ENCODE data around the gene ZIK1. TPM values are rescaled to one million over a fixed set of nuclear protein-coding genes. Genes with fewer than 3 reads are reported as not detected.
A peak's percentile ranks its signal among the peaks of the same experiment; 100 is the strongest.

The ZIK1 gene
- total and polyA plus RNA-seq, 2 experiments from 2014 or later, result 10.3 to 40.5 TPM

DNA sequence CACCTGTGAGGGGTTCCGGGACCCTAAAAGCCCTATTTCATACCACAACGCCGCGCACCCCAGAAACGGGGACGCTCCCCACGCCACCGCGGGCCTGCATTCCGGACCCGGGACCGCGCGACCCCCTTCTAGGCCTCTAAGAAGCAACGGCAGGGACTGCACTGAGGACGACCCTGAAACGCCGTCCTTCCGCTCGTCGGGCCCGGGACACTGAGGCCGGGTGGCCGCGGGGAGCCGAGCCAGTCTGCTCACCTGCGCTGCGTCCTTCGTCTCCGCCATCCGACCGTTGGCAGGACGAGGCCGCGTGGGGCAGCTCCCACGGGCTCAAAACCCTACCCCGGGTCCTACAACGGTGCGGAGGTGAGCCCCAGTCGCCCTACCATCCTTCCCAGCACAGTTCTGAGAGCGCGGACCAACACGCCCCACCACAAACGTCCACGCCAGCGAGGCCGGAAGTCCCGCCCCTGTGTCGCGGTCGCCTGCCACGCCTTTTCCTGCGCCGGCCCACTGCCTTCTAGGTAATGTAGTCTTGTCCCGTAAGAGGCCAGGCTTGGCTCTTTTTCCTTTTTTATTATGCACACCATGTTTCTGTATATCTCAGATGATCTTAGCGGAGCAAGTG is 24.4 kb upstream of the ZIK1 start, which contains the start of gene ZNF550:
Gene ZNF550, minus strand, starts transcription at position 460 of the 622 bp plus-strand sequence. Its CDS starts 181 bp downstream, at position 279.
- Histone ChIP-seq H3K4me3 (peak within 1 kb of the TSS; percentile 96), H3F3A (replicated peaks; ENCODE audit: low read depth) (no peaks in the 10 kb centered on the region), H3K4me2 (peak within 1 kb of the TSS; percentile 96), H3K27me3 (ENCODE audit: insufficient read depth) (no peaks in the 10 kb centered on the region), H3K9me2 (ENCODE audit: insufficient read depth) (peaks cover 8% of the 10 kb centered on the region; the same call in 1 of the 2 replicates), H3K4me1 (ENCODE audit: insufficient read depth) (peaks cover 6% of the 10 kb centered on the region), H3K27ac (ENCODE audit: low read depth) (peak within 1 kb of the TSS; percentile 69; the same call in 1 of the 2 replicates), H2AFZ (peak within 1 kb of the TSS; percentile 99), H4K20me1 (replicated peaks; ENCODE audit: insufficient read depth) (peaks cover 4% of the 10 kb centered on the region), H3K36me3 (ENCODE audit: insufficient read depth) (peaks cover 18% of the 10 kb centered on the region; the same call in 1 of the 2 replicates), H3K79me2 (replicated peaks; ENCODE audit: insufficient read depth) (peaks cover 22% of the 10 kb centered on the region)
- DNase-seq (ENCODE audit: low spot score) (peak; percentile 91), ATAC-seq (peak; percentile 98)
- TF ChIP-seq, protein P1, sequence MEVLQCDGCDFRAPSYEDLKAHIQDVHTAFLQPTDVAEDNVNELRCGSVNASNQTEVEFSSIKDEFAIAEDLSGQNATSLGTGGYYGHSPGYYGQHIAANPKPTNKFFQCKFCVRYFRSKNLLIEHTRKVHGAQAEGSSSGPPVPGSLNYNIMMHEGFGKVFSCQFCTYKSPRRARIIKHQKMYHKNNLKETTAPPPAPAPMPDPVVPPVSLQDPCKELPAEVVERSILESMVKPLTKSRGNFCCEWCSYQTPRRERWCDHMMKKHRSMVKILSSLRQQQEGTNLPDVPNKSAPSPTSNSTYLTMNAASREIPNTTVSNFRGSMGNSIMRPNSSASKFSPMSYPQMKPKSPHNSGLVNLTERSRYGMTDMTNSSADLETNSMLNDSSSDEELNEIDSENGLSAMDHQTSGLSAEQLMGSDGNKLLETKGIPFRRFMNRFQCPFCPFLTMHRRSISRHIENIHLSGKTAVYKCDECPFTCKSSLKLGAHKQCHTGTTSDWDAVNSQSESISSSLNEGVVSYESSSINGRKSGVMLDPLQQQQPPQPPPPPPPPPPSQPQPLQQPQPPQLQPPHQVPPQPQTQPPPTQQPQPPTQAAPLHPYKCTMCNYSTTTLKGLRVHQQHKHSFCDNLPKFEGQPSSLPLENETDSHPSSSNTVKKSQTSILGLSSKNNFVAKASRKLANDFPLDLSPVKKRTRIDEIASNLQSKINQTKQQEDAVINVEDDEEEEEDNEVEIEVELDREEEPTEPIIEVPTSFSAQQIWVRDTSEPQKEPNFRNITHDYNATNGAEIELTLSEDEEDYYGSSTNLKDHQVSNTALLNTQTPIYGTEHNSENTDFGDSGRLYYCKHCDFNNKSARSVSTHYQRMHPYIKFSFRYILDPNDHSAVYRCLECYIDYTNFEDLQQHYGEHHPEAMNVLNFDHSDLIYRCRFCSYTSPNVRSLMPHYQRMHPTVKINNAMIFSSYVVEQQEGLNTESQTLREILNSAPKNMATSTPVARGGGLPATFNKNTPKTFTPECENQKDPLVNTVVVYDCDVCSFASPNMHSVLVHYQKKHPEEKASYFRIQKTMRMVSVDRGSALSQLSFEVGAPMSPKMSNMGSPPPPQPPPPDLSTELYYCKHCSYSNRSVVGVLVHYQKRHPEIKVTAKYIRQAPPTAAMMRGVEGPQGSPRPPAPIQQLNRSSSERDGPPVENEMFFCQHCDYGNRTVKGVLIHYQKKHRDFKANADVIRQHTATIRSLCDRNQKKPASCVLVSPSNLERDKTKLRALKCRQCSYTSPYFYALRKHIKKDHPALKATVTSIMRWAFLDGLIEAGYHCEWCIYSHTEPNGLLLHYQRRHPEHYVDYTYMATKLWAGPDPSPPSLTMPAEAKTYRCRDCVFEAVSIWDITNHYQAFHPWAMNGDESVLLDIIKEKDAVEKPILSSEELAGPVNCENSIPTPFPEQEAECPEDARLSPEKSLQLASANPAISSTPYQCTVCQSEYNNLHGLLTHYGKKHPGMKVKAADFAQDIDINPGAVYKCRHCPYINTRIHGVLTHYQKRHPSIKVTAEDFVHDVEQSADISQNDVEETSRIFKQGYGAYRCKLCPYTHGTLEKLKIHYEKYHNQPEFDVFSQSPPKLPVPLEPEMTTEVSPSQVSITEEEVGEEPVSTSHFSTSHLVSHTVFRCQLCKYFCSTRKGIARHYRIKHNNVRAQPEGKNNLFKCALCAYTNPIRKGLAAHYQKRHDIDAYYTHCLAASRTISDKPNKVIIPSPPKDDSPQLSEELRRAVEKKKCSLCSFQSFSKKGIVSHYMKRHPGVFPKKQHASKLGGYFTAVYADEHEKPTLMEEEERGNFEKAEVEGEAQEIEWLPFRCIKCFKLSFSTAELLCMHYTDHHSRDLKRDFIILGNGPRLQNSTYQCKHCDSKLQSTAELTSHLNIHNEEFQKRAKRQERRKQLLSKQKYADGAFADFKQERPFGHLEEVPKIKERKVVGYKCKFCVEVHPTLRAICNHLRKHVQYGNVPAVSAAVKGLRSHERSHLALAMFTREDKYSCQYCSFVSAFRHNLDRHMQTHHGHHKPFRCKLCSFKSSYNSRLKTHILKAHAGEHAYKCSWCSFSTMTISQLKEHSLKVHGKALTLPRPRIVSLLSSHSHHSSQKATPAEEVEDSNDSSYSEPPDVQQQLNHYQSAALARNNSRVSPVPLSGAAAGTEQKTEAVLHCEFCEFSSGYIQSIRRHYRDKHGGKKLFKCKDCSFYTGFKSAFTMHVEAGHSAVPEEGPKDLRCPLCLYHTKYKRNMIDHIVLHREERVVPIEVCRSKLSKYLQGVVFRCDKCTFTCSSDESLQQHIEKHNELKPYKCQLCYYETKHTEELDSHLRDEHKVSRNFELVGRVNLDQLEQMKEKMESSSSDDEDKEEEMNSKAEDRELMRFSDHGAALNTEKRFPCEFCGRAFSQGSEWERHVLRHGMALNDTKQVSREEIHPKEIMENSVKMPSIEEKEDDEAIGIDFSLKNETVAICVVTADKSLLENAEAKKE (CRISPR knock-in tag; IDR thresholded peaks at IDR 0.05), result no peak
- TF ChIP-seq CREB1 (CRISPR knock-in tag; IDR thresholded peaks at IDR 0.05; ENCODE audit: low read depth) (peak; percentile 92), POLR2AphosphoS5 (IDR thresholded peaks at IDR 0.05; ENCODE audit: low read depth) (peak; percentile 95)
- TF ChIP-seq, protein P2, sequence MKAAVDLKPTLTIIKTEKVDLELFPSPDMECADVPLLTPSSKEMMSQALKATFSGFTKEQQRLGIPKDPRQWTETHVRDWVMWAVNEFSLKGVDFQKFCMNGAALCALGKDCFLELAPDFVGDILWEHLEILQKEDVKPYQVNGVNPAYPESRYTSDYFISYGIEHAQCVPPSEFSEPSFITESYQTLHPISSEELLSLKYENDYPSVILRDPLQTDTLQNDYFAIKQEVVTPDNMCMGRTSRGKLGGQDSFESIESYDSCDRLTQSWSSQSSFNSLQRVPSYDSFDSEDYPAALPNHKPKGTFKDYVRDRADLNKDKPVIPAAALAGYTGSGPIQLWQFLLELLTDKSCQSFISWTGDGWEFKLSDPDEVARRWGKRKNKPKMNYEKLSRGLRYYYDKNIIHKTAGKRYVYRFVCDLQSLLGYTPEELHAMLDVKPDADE (IDR thresholded peaks at IDR 0.05), result peak; percentile 94
- Mint-ChIP-seq H3K4me1 (peaks cover 11% of the 10 kb centered on the region), H3K27me3 (ENCODE audit: insufficient read depth, low read depth, poor library complexity) (no peaks in the 10 kb centered on the region), H3K9me3 (peaks cover 49% of the 10 kb centered on the region), H3K27ac (peak within 1 kb of the TSS; percentile 93), H3K36me3 (ENCODE audit: low read depth) (peaks cover 44% of the 10 kb centered on the region), H3K4me3 (peak within 1 kb of the TSS; percentile 99)

Measured in GM23338 (cell line).